HPDE6-E6E7 (cell line): ENCODE measurements around the gene LCE1A.

Experiments
- DNase-seq: peaks from one replicate; pipeline ENCODE4 v3.0.0; 2011; ENCODE audit warnings: missing footprints; ENCODE audit errors: extremely low spot score

LCE1A gene, protein sequence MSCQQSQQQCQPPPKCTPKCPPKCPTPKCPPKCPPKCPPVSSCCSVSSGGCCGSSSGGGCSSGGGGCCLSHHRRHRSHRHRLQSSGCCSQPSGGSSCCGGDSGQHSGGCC

GRCh38 chr1:152827173-152827572, at the start of gene LCE1A:
Gene LCE1A (plus strand): TSS chr1:152827473. CDS start chr1:152827473, 0 bp downstream.
- DNase-seq = no peak

DNA sequence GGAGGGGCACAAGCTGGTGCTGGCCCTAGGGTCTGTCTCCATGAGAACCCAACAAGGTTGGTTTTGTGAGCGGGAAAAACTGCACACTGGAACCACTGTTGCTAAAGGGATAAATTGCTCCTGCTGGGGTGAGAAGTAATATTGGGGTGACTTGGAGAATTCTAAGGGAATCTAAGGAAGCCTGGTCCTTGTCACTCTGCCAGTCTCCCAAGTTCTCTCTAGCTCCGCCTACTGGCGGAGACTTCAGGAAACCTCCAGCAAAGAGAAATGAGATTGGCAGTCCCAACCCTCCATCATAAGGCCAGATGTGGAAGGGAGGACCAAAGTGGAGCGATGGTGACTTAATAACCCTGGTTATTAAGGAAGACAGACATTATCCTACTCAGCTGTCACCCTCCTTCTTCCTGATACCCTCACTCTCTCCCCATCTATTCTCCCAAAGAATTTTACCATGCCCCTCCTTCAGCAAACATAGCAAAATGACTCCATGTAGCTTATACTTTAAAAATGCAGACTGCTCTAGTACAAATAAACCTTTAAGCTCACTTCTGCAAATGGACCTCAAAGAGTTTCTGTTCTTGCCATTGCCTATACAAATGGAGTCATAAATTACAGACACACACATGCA, 49.6 kb upstream of the LCE1A start:
- DNase-seq = no peak

DNA sequence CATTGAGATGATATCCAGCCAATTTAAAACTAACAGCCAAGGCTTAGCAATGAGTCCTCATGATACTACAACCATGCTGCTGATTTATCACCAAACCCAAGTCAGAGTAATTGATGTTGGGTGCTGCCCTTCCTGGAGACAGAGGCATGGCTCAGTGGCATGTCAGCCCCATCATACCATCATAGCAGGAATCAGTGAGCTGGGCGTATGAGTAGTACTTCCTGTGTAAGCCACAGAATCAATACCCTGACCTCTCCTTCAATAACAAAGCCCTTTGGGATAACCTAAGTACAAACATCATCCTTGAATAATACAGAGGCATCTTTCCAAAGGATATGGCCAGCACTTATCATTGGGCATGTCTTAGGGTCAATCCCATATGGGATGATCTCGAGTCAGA, 44.2 kb upstream of the LCE1A start:
- no peak for DNase-seq

GRCh38 chr1:152786077-152786476, 41.2 kb upstream of the LCE1A start, which contains the start of gene LCE1E:
Gene LCE1E (plus strand): TSS chr1:152786257. CDS start chr1:152787300, 1,043 bp downstream.
- peak; percentile 90 for DNase-seq

- DNase-seq = no peak
These were observed 31.6 kb upstream of the LCE1A start for GRCh38 chr1:152795686-152796085.

- no peak for DNase-seq
These were observed 30.9 kb upstream of the LCE1A start, which contains the start of gene LCE1D for GRCh38 chr1:152796421-152796820. Gene LCE1D (plus strand): TSS chr1:152796721. CDS start chr1:152797795, 1,074 bp downstream.

- DNase-seq = no peak
These were observed 25.9 kb upstream of the LCE1A start for GRCh38 chr1:152801333-152801732.

- DNase-seq = no peak
These were observed 20.7 kb upstream of the LCE1A start, which contains the start of gene LCE1C for GRCh38 chr1:152806576-152806975. Gene LCE1C (minus strand): TSS chr1:152806651. CDS start chr1:152805478, 1,173 bp downstream.

GRCh38 chr1:152811050-152811449, 16.2 kb upstream of the LCE1A start:
- peak; percentile 28 for DNase-seq

DNA sequence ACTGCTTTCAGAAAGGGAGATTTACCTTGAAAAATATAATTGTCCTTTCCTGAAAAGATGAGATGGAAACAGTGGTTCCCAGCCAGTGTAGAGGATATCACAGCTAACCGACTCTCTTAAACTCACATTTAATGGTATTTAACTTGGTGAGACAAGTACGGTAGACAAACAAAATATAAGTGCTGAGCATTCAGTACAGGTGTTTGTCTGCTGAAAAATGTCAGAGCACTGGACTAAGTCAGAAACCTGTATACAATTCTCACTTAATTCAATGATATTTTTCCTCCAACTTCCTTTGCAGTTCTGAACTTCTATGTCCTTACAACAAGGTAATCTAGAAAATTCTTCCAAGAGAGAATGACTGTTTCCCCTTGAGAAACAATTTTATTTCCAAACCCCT, 15.6 kb upstream of the LCE1A start, which contains the start of gene LCE1B:
Gene LCE1B (plus strand): TSS at position 301 of the 400 bp plus-strand sequence. CDS start 476 bp downstream, outside the sequence.
- no peak for DNase-seq

GRCh38 chr1:152817309-152817708, 10.0 kb upstream of the LCE1A start:
- no peak for DNase-seq

GRCh38 chr1:152823294-152823693, 4.0 kb upstream of the LCE1A start:
- no peak for DNase-seq

DNA sequence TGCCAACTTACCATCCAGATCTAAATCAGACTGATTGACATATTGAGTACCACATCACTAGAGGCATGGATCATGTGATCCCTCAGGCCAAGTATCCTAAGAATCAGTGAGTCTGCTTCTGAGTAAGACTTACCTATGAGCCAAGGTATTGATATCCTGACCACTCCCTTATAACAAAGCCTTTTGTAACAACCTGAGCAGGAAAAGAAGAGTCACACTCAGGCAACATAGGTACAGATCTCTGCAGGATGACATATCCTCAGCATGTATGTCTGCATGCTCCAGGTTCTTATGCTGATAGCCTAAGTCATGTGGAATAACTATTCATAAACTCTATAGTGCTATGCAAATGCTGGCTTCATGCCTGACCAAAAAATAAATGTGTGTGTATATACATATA, 2.3 kb upstream of the LCE1A start:
- DNase-seq = no peak

DNA sequence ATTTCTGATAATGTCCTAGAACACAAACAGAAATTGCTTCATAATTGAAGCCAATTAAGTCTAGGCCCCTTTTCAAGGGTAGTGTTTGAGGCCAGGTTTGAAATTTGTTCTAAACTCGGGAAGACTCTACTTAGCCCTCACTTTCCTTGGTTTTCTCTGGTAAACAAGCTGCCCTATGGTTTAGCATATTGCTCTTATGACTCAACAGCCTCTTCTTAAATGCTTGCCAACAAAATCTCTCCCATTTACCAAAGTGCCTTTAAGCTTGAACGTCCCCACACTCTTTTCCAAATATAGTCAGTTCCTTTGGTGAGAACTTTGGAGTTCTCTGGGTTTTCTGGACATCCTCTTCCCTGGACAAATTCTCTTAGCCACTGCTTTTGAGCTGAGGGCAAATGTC, 9.6 kb downstream of the LCE1A start:
- no peak for DNase-seq

DNA sequence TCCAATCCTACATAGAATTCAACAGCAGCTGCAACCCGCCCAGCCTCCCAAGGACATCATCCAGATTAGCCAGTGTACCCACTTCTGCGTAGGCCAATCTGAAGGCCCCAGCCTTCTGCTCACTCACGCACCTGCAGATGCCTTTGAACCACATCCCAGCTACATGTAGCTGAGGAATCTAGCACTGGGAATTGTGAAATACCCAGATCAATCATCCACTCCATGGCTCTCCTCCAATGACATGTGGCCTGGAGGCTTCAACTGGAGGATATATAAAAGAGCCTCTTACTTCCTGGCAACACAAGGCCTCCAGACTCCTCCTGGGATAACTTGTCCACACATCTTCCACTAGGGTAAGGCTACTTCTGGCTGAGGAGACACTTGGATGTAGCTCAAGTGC, 15.3 kb downstream of the LCE1A start, which contains the start of gene LCE6A:
Gene LCE6A (plus strand): TSS at position 301 of the 400 bp plus-strand sequence. CDS start 665 bp downstream, outside the sequence.
- DNase-seq = no peak

- no peak for DNase-seq
These were observed 28.4 kb downstream of the LCE1A start for GRCh38 chr1:152855661-152856060.

- no peak for DNase-seq
These were observed 30.8 kb downstream of the LCE1A start for GRCh38 chr1:152858062-152858461.

DNA sequence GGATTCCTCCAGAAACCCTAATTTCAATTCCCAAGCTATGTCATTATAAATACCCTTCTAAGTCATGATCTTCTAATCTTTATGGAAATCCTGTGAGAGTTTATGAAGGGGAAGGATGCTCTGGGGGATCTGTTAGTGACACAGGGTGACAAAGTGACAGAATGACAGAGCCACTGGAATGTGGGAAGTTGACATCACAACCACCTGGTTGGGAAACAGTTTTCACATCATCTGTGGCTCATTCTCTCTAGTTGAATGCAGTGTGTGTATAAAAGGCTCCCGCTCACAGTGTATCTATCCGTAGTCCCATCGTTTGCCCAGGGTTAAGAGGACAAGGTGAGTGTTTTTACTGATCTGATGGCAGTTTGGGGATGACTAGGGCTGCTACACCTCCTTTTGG, 32.4 kb downstream of the LCE1A start, which contains the start of gene LCE7A:
Gene LCE7A (plus strand): TSS at position 301 of the 400 bp plus-strand sequence. CDS start 702 bp downstream, outside the sequence.
- DNase-seq = no peak

- no peak for DNase-seq
These were observed 32.9 kb downstream of the LCE1A start for GRCh38 chr1:152860129-152860528.

DNA sequence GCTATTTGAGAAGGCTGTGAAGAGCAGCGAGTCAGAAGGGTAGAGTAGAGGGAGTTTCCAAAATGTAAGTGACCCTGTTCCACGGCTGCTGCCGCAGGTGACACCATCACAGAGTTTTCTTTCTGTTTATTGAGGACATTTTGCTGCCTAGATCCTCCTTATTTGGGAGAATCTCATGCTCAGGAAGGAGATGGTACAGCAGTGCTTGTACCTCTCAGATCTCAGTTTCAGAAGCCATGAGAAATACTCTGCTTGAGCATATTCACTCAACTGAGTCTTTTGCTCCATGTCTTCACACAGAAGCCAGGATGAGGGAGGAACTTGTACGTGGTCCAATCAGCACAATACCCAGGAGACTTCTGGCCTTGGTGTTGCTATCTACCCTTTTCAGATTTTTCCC, 34.1 kb downstream of the LCE1A start:
- DNase-seq = no peak

DNA sequence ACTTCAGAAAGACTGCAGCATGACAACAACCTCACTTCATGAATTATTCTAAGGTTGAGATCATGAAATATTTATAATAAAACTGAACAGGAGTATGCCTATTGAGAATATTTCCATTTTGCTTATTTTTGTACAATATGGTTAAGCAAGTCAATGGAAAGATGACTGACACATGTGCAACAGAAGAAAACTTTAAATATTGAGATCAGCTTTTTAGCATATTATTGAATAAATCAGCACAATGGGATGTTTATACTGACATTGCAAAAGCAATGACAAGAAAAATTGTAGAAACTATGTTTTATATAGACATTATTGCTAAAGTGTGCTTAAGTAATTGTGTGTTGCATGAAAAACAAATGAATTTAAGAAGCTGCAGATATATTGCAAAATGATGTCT, 37.2 kb downstream of the LCE1A start:
- DNase-seq = no peak

DNA sequence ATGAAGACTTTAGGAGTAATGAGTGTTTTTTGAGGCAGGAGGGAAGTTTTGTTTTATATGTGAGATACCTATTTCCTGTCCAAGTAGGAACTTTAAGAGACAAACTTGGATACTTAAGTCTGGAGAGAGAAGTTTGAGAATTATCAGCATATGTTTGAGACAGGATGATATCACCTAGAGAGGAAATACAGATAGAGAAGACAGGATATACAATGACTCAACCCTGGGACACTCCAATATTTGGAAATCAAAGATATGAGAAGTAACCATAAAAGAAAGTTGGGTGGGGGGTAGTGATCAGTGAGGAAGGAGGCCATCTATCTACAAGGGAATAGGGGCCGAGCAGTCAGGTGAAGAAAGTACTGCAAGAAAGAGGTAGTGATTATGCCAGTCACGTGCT, 39.0 kb downstream of the LCE1A start:
- DNase-seq = no peak

GRCh38 chr1:152869808-152870419, 42.6 kb downstream of the LCE1A start:
- DNase-seq = peak; percentile 74
